Measurements from ENCODE around the gene UCN3. TPM values are rescaled to one million over a fixed set of nuclear protein-coding genes. Genes with fewer than 3 reads are reported as not detected.

Gene UCN3
- total RNA-seq, result not detected in 2 replicates

- no peak for DNase-seq (ENCODE audit: extremely low read depth, low read depth, low spot score)
These were observed at the start of gene UCN3 for GRCh38 chr10:5364890-5365338. UCN3 (plus strand) TSS chr10:5364966; CDS start chr10:5373721, 8,755 bp downstream.

GRCh38 chr10:5317547-5318107 lies 47.1 kb upstream of the UCN3 start:
- no peak for DNase-seq (ENCODE audit: extremely low read depth, low read depth, low spot score)

GRCh38 chr10:5318148-5318547 lies 46.6 kb upstream of the UCN3 start:
- no peak for DNase-seq (ENCODE audit: extremely low read depth, low read depth, low spot score)

- no peak for DNase-seq (ENCODE audit: extremely low read depth, low read depth, low spot score)
These were observed 44.9 kb upstream of the UCN3 start for GRCh38 chr10:5319863-5320262.

GRCh38 chr10:5321273-5321672 lies 43.5 kb upstream of the UCN3 start:
- no peak for DNase-seq (ENCODE audit: extremely low read depth, low read depth, low spot score)

GRCh38 chr10:5323446-5323845 lies 41.3 kb upstream of the UCN3 start:
- no peak for DNase-seq (ENCODE audit: extremely low read depth, low read depth, low spot score)

GRCh38 chr10:5325076-5325475 lies 39.7 kb upstream of the UCN3 start:
- no peak for DNase-seq (ENCODE audit: extremely low read depth, low read depth, low spot score)

GRCh38 chr10:5334196-5334880 lies 30.4 kb upstream of the UCN3 start:
- DNase-seq (ENCODE audit: extremely low read depth, low read depth, low spot score), result no peak

- DNase-seq (ENCODE audit: extremely low read depth, low read depth, low spot score), result no peak
These were observed 26.8 kb upstream of the UCN3 start for GRCh38 chr10:5338010-5338409.

- DNase-seq (ENCODE audit: extremely low read depth, low read depth, low spot score), result no peak
These were observed 21.7 kb upstream of the UCN3 start for GRCh38 chr10:5343092-5343491.

- no peak for DNase-seq (ENCODE audit: extremely low read depth, low read depth, low spot score)
These were observed 21.2 kb upstream of the UCN3 start for GRCh38 chr10:5343561-5343960.

GRCh38 chr10:5343979-5344378 lies 20.8 kb upstream of the UCN3 start:
- no peak for DNase-seq (ENCODE audit: extremely low read depth, low read depth, low spot score)

GRCh38 chr10:5344746-5345145 lies 20.0 kb upstream of the UCN3 start:
- no peak for DNase-seq (ENCODE audit: extremely low read depth, low read depth, low spot score)

- DNase-seq (ENCODE audit: extremely low read depth, low read depth, low spot score), result no peak
These were observed 17.9 kb upstream of the UCN3 start for GRCh38 chr10:5346881-5347280.

- no peak for DNase-seq (ENCODE audit: extremely low read depth, low read depth, low spot score)
These were observed 15.4 kb upstream of the UCN3 start for GRCh38 chr10:5349362-5349761.

GRCh38 chr10:5354068-5354467 lies 10.7 kb upstream of the UCN3 start:
- no peak for DNase-seq (ENCODE audit: extremely low read depth, low read depth, low spot score)

- no peak for DNase-seq (ENCODE audit: extremely low read depth, low read depth, low spot score)
These were observed 9.0 kb upstream of the UCN3 start for GRCh38 chr10:5355594-5356301.

GRCh38 chr10:5356302-5356763 lies 8.4 kb upstream of the UCN3 start:
- no peak for DNase-seq (ENCODE audit: extremely low read depth, low read depth, low spot score)

- no peak for DNase-seq (ENCODE audit: extremely low read depth, low read depth, low spot score)
These were observed 4.3 kb upstream of the UCN3 start for GRCh38 chr10:5360318-5360915.

- no peak for DNase-seq (ENCODE audit: extremely low read depth, low read depth, low spot score)
These were observed 2.8 kb upstream of the UCN3 start for GRCh38 chr10:5361966-5362365.

GRCh38 chr10:5362873-5363272 lies 1.9 kb upstream of the UCN3 start:
- no peak for DNase-seq (ENCODE audit: extremely low read depth, low read depth, low spot score)

GRCh38 chr10:5364374-5364773 lies 392 bp upstream of the UCN3 start:
- DNase-seq (ENCODE audit: extremely low read depth, low read depth, low spot score), result no peak

All from glomerular endothelial cell (primary cell).